22Rv1 (cell line): ENCODE data around the gene NR2C1.

Experiments
- ZFX ChIP-seq: fragments of 450-650 bp; IDR thresholded peaks from 2 replicates; pipeline ENCODE4 v1.6.1; 2017; ENCODE audit warnings: antibody characterized with exemption, borderline replicate concordance
- TF ChIP-seq, protein P1 (sequence below): fragments of 450-650 bp; IDR thresholded peaks from 2 replicates; pipeline ENCODE4 v1.5.1; 2017; ENCODE audit warnings: mild to moderate bottlenecking

DNA sequence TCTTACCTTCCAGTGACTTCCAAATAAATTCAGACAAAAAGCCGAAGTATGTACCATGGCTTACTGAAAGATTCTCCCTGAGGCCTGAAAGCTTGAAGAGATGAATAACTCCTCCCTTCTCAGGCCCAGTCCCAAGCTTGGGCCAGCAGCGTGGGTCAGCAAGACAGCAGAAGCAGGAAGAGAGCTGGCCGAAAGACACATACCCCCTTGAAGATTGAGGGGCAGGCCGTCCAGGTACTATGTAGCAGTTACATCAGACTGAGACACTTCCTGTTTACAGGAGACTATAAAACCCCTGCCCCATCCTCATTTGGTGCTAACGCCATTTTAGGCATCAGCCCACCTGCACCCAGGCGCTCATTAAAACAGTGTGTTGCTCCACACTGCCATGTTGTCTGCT lies 84.9 kb downstream of the NR2C1 start:
- TF ChIP-seq, protein P1, sequence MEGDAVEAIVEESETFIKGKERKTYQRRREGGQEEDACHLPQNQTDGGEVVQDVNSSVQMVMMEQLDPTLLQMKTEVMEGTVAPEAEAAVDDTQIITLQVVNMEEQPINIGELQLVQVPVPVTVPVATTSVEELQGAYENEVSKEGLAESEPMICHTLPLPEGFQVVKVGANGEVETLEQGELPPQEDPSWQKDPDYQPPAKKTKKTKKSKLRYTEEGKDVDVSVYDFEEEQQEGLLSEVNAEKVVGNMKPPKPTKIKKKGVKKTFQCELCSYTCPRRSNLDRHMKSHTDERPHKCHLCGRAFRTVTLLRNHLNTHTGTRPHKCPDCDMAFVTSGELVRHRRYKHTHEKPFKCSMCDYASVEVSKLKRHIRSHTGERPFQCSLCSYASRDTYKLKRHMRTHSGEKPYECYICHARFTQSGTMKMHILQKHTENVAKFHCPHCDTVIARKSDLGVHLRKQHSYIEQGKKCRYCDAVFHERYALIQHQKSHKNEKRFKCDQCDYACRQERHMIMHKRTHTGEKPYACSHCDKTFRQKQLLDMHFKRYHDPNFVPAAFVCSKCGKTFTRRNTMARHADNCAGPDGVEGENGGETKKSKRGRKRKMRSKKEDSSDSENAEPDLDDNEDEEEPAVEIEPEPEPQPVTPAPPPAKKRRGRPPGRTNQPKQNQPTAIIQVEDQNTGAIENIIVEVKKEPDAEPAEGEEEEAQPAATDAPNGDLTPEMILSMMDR: no peak
- no peak for TF ChIP-seq ZFX
